ENCODE measurements around the gene TUBB4B.

DNA sequence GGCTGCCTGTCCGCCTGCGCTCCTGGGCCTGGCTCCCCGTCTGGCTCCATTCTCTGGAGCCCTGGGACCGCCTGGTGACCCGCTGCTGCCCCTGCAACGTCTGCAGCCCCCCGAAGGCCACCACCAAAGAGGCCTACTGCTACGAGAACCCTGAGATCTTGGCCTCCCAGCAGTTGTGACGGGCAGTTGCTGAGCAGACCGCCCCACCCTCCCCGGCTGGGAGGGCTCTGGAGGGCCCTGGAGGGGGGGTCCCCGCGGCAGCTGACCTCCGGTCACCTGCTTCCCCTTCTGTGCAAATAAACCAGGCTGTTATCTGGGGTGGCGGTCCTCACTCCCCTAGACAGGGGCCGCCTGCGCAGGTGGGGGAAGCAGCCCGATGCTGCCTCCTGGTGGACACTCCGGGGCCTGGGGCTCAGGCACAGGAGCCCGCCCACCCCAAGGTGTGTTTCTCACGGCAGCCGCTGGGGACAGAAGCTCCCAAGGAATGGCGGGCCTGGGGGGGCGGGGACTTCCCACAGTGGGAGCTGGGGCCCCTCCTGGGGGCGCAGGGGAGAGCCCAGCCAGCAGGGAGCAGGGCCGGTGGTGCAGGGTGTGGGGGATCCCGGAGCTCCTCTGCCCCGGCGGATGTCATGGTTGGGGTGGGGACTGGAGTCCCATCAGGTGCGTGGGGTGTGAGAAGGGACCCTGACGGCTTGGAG is 4.7 kb upstream of the TUBB4B start:
- peak; percentile 98 for TF ChIP-seq CTCF (IDR thresholded peaks at IDR 0.05; ENCODE audit: borderline replicate concordance, extremely low read depth, low read length, poor library complexity, severe bottlenecking)
- no peak for TF ChIP-seq EZH2 (IDR thresholded peaks at IDR 0.05; ENCODE audit: borderline replicate concordance, low read depth, low read length, severe bottlenecking)

Data from DND-41 (cell line).